Measurements from ENCODE around the gene ZKSCAN4.

Gene ZKSCAN4

GRCh38 chr6:28207510-28208110, 44.5 kb downstream of the ZKSCAN4 start:
- peak; percentile 80 for DNase-seq

DNA sequence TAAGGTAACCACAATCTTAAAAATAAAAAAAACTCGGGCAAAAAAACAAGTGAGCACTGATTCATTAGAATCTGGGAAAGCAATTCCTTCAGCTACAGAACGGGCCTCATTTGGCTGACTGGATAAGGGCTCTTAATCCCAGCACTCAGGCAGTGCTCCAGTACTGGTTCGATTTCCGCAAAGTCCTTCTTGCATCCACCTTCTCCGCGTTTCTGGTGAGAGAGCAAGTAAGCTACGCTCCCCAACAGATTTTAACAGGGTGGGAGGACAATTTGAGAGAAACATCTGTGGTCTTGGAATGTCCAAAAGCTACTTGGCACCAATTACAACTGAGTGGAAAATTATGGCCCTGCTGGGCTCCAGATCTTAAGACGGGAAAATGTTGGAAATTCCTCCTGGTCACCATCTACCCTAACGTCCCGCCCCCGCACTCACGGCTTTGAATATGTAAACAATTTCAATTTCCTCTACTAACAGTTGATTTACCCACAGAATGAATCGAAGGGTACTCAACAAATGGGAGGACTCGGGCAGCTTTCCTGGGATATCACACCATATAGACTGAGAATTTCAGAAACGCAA, 45.0 kb downstream of the ZKSCAN4 start:
- no peak for DNase-seq

- no peak for DNase-seq
Observed at GRCh38 chr6:28206527-28206926, 45.5 kb downstream of the ZKSCAN4 start.

- DNase-seq = no peak
Observed at GRCh38 chr6:28205879-28206278, 46.2 kb downstream of the ZKSCAN4 start.

DNA sequence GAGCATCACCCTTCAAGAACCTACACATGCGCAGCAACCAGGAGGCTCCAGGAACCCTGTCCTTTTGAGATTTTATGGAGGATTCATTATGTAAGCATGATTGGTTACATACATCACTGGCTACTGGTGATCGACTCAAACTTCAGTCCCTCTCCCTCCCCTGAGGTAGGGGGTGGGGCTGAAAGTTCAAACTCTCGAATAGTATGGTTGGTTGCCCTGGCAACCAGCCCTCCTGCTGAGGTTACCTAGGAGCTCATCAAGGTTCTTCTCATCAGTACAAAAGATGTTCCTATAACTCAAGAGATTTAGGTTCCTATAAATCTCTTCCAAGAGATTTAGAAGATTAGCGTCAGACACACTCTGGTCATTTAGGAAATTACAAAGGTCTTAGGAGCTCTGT, 48.9 kb downstream of the ZKSCAN4 start:
- DNase-seq = no peak

DNA sequence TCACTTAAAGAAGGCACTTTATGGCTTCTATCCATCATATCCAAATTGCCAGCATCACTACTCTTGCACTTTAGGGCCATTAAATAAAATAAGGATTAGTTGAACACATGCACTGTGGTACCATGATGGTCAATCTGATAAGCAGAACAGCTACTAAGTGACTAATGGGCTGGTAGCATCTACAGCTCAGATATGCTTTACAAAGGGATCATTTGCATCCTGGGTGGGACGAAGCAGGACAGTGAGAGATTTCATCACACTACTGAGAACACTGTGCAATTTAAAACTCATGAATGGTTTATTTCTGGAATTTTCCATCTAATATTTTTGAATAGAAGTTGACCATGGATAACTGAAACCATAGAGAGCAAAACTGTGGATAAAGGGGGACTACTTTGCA, 52.0 kb downstream of the ZKSCAN4 start:
- DNase-seq = no peak
